CD14-positive monocyte (primary cell): Measurements from ENCODE around the gene BET1L. TPM values are rescaled to one million over a fixed set of nuclear protein-coding genes. Genes with fewer than 3 reads are reported as not detected.

Experiments
- DNase-seq, 3 donors: peaks; one replicate each; pipeline ENCODE4 v3.0.0-alpha.2; 2011 to 2022
- H2AFZ ChIP-seq: 2 replicates; pipeline ENCODE4 v1.6.0; 2012; ENCODE audit warnings: mild to moderate bottlenecking, low read depth, low read length, inconsistent platforms; ENCODE audit not compliant: insufficient read depth, poor library complexity, severe bottlenecking
- H3K27ac ChIP-seq, 2 donors: 1 replicate in 1 of 2; 2 replicates in 1 of 2; pipeline ENCODE4 v1.5.1; 2012 to 2013; ENCODE audit warnings: low read length in 2 of 2, control low read depth in 1 of 2, inconsistent platforms in 1 of 2, low read depth in 1 of 2, mild to moderate bottlenecking in 1 of 2
- H3K27me3 ChIP-seq, 2 donors: one replicate each; pipeline versions ENCODE4 v1.6.0 to v1.6.1; 2011 to 2013; ENCODE audit warnings: low read length in 2 of 2; ENCODE audit not compliant: control insufficient read depth in 2 of 2, insufficient read depth in 2 of 2
- H3K36me3 ChIP-seq, 2 donors: replicated peaks in 1 of 2; 1 replicate in 1 of 2; 2 replicates in 1 of 2; pipeline versions ENCODE4 v1.5.1 to v1.6.1; 2012 to 2013; ENCODE audit warnings: low read length in 2 of 2, control low read depth in 1 of 2, inconsistent platforms in 1 of 2, mild to moderate bottlenecking in 1 of 2; ENCODE audit not compliant: insufficient read depth in 2 of 2, control insufficient read depth in 1 of 2
- H3K4me1 ChIP-seq, 2 donors: 1 replicate in 1 of 2; 2 replicates in 1 of 2; pipeline versions ENCODE4 v1.5.1 to v1.6.1; 2012 to 2013; ENCODE audit warnings: low read length in 2 of 2, control low read depth in 1 of 2, inconsistent platforms in 1 of 2, mild to moderate bottlenecking in 1 of 2, moderate library complexity in 1 of 2; ENCODE audit not compliant: insufficient read depth in 2 of 2, control insufficient read depth in 1 of 2
- H3K4me2 ChIP-seq: replicated peaks from 2 replicates; pipeline ENCODE3; 2012; ENCODE audit warnings: low read length, moderate library complexity, mild to moderate bottlenecking; ENCODE audit not compliant: poor library complexity, severe bottlenecking; ENCODE audit errors: extremely low read depth
- H3K4me3 ChIP-seq, 3 experiments: fragments of 200-600 bp in 1 of 3; sonication (generic) in 1 of 3; replicated peaks in 1 of 3; 1 replicate in 2 of 3; 2 replicates in 1 of 3; pipeline ENCODE4 v1.5.1; 2011 to 2013; ENCODE audit warnings: low read length in 3 of 3, mild to moderate bottlenecking in 3 of 3, control low read depth in 2 of 3, low read depth in 2 of 3, inconsistent platforms in 1 of 3, moderate library complexity in 1 of 3
- H3K79me2 ChIP-seq: 2 replicates; pipeline ENCODE4 v1.6.0; 2012; ENCODE audit warnings: mild to moderate bottlenecking, control low read depth, inconsistent platforms, low read length, moderate library complexity; ENCODE audit not compliant: insufficient read depth
- H3K9ac ChIP-seq: 2 replicates; pipeline ENCODE4 v1.6.0; 2017; ENCODE audit warnings: low read length, mild to moderate bottlenecking; ENCODE audit not compliant: insufficient read depth, poor library complexity, severe bottlenecking
- H3K9me3 ChIP-seq, 2 donors: replicated peaks in 1 of 2; 1 replicate in 1 of 2; 2 replicates in 1 of 2; pipeline versions ENCODE4 v1.5.1 to v1.6.1; 2012 to 2013; ENCODE audit warnings: low read length in 2 of 2, control low read depth in 1 of 2; ENCODE audit not compliant: control insufficient read depth in 1 of 2, insufficient read depth in 1 of 2
- H4K20me1 ChIP-seq: 2 replicates; pipeline ENCODE4 v1.6.0; 2012; ENCODE audit warnings: mild to moderate bottlenecking, low read length, control low read depth, moderate library complexity; ENCODE audit not compliant: insufficient read depth
- H3K27ac Mint-ChIP-seq, 7 donors: one replicate each; pipeline ENCODE4 v1.8.0; 2020; ENCODE audit warnings: mild to moderate bottlenecking in 7 of 7, mixed read lengths in 7 of 7, moderate library complexity in 6 of 7, inconsistent platforms in 2 of 7
- H3K27me3 Mint-ChIP-seq, 3 donors: one replicate each; pipeline ENCODE4 v1.8.0; 2021 to 2022; ENCODE audit warnings: low read depth in 3 of 3, mild to moderate bottlenecking in 3 of 3, mixed read lengths in 3 of 3, moderate library complexity in 3 of 3, inconsistent platforms in 1 of 3
- H3K36me3 Mint-ChIP-seq, 2 donors: one replicate each; pipeline ENCODE4 v1.8.0; 2020; ENCODE audit warnings: mixed read lengths in 2 of 2, inconsistent platforms in 1 of 2, mild to moderate bottlenecking in 1 of 2
- H3K4me1 Mint-ChIP-seq: one replicate; pipeline ENCODE4 v1.8.0; 2020; ENCODE audit warnings: mild to moderate bottlenecking, mixed read lengths
- H3K4me3 Mint-ChIP-seq, 2 donors: one replicate each; pipeline ENCODE4 v1.8.0; 2020; ENCODE audit warnings: mild to moderate bottlenecking in 2 of 2, mixed read lengths in 2 of 2, moderate library complexity in 1 of 2
- H3K9me3 Mint-ChIP-seq, 7 donors: one replicate each; pipeline ENCODE4 v1.8.0; 2020 to 2022; ENCODE audit warnings: mixed read lengths in 7 of 7, mild to moderate bottlenecking in 6 of 7, moderate library complexity in 6 of 7, inconsistent platforms in 2 of 7
- CTCF ChIP-seq: fragments of 200-600 bp; IDR thresholded peaks from one replicate; pipeline ENCODE4 v1.8.0; 2022; ENCODE audit warnings: antibody characterized with exemption, mild to moderate bottlenecking
- WGBS: methylation state at CpG from one replicate; pipeline ENCODE4 v1.1.5; 2013; ENCODE audit warnings: missing lambda C conversion rate; ENCODE audit not compliant: insufficient coverage; 5-methylcytosine and 5-hydroxymethylcytosine counted together
- intact Hi-C, 2 donors: fragments of 100-400 bp; cut with micrococcal nuclease; formaldehyde crosslinking; loops; one replicate each; pipeline versions ENCODE4 v1.15.0 to v1.15.1; 2023
- polyA plus RNA-seq, 3 donors: library from polyadenylated mRNA; depleted of rRNA in 1 of 3; unstranded in 2 of 3; stranded (reverse) in 1 of 3; fragments of 300-500 nt in 2 of 3; fragments of >200 nt in 1 of 3; fragmentation: Illumina TruSeq in 2 of 3; gene quantifications; 1 replicate in 2 of 3; 2 replicates in 1 of 3; pipeline ENCODE4 v1.2.3, GENCODE V29; 2012 to 2021

The BET1L gene
- polyA plus RNA-seq, 3 donors: 9.5 to 37.3 (median 29.3) TPM

- Histone ChIP-seq H3K27ac (peak overlapping the region in 1 of 2 donors; percentile 100), H3K4me2 (peak overlapping the region; percentile 86), H3K79me2 (peaks cover 59% of the 10 kb centered on the region), H3K36me3 (peaks cover 56 to 66% of the 10 kb centered on the region in 2 donors), H3K4me3 (peak overlapping the region; percentile 69 to 98 (median 81)), H3K27me3 (no peaks in the 10 kb centered on the region), H4K20me1 (peaks cover 63% of the 10 kb centered on the region), H3K9me3 (no peaks in the 10 kb centered on the region), H2AFZ (peak overlapping the region; percentile 62), H3K9ac (peak overlapping the region; percentile 98), H3K4me1 (peaks cover 29 to 45% of the 10 kb centered on the region in 2 donors)
- intact Hi-C loops: loop anchor here in 1 of 2 donors (2.0 to 10.0 kb wide), 3 partner anchors 58 to 296 kb away; partner anchors contain the start of gene RNH1
- WGBS: under 1% methylated on average over 19 of the region's 26 CpGs
- H3K9me3 Mint-ChIP-seq: no peaks in the 10 kb centered on the region
- no peak for TF ChIP-seq CTCF
- H3K4me3 Mint-ChIP-seq: peak overlapping the region; percentile 97 to 98
- H3K27me3 Mint-ChIP-seq: peaks cover 0 to 4% (median 2%) of the 10 kb centered on the region in 3 donors
- peaks cover 57 to 64% of the 10 kb centered on the region in 2 donors for H3K36me3 Mint-ChIP-seq
- peaks cover 37% of the 10 kb centered on the region for H3K4me1 Mint-ChIP-seq
- no peak for DNase-seq
- H3K27ac Mint-ChIP-seq: peak overlapping the region; percentile 53 to 100 (median 86)
Observed at GRCh38 chr11:208917-209260, 1.7 kb upstream of the BET1L start.

GRCh38 chr11:208181-208916 is 1.1 kb upstream of the BET1L start:
- Mint-ChIP-seq H3K9me3 (no peaks in the 10 kb centered on the region), H3K4me3 (peak overlapping the region; percentile 97 to 98), H3K27me3 (peaks cover 0 to 4% (median 2%) of the 10 kb centered on the region in 3 donors), H3K27ac (peak overlapping the region; percentile 99 to 100 (median 100)), H3K36me3 (peaks cover 59 to 64% of the 10 kb centered on the region in 2 donors), H3K4me1 (peaks cover 42% of the 10 kb centered on the region)
- DNase-seq: peak; percentile 59 to 78 (median 62)
- Histone ChIP-seq H3K27ac (peak overlapping the region; percentile 98 to 100), H3K4me3 (peak overlapping the region; percentile 69 to 98 (median 81)), H3K9ac (peak overlapping the region; percentile 98), H3K36me3 (peaks cover 52 to 66% of the 10 kb centered on the region in 2 donors), H3K79me2 (peaks cover 62% of the 10 kb centered on the region), H3K27me3 (no peaks in the 10 kb centered on the region), H3K4me2 (peak overlapping the region; percentile 86), H2AFZ (peak overlapping the region; percentile 62), H4K20me1 (peaks cover 68% of the 10 kb centered on the region), H3K4me1 (peaks cover 29 to 49% of the 10 kb centered on the region in 2 donors), H3K9me3 (no peaks in the 10 kb centered on the region)
- under 1% methylated on average over 49 of the region's 57 CpGs for WGBS
- intact Hi-C loops: loop anchor here in 1 of 2 donors (2.0 to 10.0 kb wide), 3 partner anchors 59 to 296 kb away; partner anchors contain the start of gene RNH1
- no peak for TF ChIP-seq CTCF
